GM12892 (cell line): ENCODE results near the gene MCM9.

ENCODE experiments used
- POLR2A ChIP-seq: IDR thresholded peaks from 2 replicates; pipeline ENCODE4 v1.6.1; 2011; ENCODE audit warnings: low read depth, low read length, control low read depth
- POLR2AphosphoS5 ChIP-seq: IDR thresholded peaks from 2 replicates; pipeline ENCODE4 v1.6.1; 2011; ENCODE audit warnings: low read depth, low read length, control low read depth
- TAF1 ChIP-seq: IDR thresholded peaks from 2 replicates; pipeline ENCODE4 v1.6.1; 2011; ENCODE audit warnings: low read depth, mild to moderate bottlenecking, control low read depth, low read length, borderline replicate concordance

DNA sequence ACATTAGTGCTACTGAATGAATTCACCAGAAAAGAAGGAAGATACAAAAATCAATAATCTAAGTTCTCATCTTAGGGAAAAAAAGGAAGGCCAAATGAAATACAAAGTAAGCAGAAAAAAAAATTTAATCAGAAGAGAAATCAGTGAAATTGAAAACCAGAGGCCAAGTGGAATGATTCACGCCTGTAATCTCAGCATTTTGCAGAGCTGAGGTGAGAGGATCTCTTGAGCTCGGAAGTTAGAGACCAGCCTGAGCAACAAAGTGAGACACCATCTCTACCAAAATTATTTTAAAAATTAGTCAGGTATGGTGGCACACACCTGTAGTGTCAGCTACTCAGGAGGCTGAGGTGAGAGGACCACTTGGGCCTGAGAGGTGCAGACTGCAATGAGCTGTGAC, 62.2 kb downstream of the MCM9 start:
- TF ChIP-seq POLR2AphosphoS5 (no peak), POLR2A (no peak), TAF1 (no peak)
